HG03469 (cell line): ENCODE data around the gene SRXN1.

Source experiments
- ATAC-seq: cut with Tn5 transposase; IDR thresholded peaks from one replicate; pipeline ENCODE4 v1.9.1; 2021; ENCODE audit warnings: mild to moderate bottlenecking, moderate library complexity, moderate number of reproducible peaks; ENCODE audit not compliant: unreplicated experiment

Gene SRXN1

DNA sequence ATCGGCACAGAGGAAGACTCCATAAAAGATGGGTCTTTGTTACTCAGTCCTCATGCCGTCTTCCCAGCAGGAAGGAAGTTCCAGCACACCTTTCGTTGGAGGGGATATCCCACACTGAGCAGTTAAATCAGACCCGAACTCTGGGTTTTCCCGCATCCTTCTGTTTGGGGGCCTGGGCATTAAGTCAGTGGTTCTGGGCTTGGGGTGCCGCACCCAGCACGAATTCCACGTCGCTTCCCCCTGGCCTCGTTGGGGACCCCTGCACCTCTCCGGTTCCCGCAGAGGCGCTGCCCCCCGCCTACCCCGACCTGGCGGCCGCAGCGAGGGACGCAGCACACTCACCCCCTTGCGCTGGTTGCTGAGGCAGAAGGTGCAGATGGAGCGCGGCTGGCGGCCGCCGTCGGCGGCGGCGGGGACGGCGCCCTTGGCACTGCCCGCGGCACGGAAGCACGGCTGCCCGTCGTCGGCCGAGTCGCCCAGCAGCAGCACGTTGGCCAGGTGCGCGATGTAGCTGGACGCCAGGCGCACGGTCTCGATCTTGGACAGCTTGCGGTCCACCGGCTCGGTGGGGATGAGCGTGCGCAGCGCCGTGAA lies 43.5 kb downstream of the SRXN1 start:
- no peak for ATAC-seq

DNA sequence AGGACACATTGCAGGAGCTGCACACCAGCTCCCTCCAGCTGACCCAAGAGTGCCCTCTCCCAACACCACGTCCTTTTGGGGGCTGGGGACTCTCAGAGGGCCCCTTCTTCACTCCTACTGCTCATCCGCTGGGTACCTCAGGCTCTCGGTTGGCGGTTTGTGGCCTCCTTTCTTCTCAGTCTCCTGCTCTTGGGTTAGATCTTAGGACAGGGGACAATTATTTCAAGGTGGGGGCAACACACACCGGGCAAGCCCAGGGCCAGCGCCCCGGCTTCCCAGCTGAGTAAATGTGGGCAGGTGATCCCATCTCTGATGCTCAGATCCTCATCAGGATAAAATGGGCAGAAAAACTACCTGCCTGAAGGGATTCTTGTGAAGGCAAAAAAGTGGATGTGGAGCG lies 44.0 kb downstream of the SRXN1 start:
- ATAC-seq, result no peak

DNA sequence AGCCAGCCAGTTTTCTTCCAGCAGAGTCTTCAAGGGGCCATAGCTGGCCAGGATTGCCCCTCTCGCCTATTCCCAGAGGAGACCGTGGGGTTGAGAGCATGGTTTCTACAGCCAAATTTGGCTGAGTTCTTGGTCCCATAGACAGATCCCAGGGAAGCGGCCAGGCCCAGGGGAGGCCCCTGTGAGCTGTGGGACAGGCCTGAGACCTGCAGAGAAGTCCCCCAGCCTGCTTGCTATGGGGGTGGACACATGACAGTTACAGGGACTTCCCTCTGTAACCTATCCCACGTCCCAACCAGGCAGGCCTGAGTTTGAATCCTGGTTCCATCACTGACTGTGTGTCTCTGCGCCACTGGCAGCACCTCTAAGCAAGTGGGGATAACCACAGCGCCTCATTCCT lies 45.5 kb downstream of the SRXN1 start:
- ATAC-seq, result no peak

DNA sequence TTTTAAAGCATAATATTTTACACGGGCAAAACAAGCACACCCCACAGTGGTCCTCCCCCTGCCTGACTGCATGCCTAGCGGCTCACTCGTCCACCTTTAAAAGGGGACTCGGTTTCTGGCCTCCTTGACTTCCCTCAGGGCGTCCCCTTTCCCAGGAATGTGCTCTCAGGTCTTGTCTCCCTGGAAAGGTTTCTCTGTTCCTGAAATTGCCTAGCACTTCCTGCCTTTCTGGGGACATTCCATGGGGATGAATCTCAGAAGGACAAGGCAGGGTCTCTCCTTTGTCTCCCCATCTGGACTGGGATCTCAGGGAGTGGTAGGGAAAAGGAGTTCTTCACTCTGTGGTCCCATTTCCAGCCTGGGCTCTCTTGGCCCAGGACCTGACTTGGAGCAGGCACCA lies 47.8 kb downstream of the SRXN1 start:
- ATAC-seq, result no peak

DNA sequence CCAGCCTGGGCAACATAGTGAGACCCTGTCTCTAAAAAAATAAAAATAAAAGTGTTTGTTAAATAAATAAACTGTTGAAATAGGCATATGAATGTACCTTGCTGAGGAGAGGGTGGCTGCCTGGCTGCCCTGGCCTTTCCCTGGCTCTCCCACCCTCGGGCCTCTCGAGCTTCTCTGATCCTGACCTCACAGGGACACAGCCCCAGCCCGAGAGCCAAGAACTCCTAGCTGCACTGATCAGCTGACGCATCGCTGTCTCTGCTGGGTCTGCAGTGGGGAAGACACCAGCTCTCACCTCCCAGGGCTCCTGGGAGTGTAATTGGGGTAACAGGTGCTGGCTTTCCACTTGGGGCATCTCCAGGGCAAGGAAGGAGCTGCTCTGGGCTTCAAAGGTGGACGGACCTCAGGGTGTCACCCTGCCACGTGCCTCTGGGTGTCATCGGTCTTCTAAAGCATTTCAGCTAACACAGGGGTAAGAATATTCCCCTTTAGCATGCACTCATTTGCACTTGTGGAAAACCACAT lies 49.8 kb downstream of the SRXN1 start:
- ATAC-seq, result no peak

DNA sequence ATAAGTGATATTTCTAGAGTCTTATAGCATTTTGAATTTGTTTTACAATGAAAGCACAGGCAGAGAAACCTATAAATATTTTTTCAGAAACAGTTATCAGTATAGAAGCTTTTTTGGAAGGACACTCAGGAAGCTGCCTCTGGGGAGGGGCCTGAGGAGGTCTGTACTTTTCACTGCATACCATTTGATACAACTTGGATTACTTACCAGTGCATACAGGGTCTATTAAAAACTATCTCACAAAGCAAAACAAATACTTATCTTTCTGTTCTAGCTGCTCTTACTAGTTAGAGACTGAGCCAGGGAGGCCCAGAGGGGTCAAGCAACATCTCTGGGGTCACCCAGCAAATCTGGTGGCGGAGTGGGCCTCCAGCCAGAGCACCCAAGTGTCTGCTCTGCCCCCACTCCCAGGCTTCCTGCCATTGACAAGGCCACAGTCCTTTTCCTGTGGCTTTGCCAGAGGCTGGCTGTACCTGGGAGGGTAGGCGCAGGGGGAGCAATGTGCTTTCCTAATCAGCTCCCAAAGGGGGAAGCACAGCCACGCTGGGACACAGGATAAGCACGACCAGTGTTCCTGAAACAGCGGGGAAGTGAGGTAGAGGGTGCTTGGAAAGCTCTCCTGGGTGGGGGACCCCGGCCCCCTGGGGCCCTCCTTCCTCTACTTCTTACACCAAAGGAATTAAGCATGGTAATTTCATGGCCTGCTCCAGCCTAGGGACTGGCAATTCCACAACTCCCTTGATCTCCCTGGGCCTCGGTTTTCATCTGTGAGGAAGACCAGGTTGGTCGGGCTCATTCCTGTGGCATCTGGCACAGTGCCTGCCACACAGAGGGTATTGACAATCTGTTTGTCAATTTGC lies 50.7 kb downstream of the SRXN1 start:
- no peak for ATAC-seq

DNA sequence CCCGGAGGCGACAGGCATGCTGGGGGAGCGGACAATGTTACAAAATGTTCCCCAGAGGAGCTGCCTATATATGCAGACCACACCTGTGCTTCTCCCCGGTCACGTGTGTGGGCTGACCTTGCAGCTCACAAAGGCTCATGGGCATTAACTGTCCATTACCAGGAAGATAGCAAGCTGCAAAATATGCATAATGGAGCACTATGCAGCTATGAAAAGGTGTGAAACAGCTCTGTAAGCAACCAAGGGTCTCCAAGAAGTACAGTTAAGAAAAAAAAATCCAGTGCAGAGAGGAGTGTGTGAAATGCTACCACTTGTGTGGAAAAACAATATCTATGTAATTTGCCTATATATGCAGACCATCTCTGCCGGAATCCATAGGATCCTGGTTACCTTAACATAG lies 52.3 kb downstream of the SRXN1 start:
- no peak for ATAC-seq

DNA sequence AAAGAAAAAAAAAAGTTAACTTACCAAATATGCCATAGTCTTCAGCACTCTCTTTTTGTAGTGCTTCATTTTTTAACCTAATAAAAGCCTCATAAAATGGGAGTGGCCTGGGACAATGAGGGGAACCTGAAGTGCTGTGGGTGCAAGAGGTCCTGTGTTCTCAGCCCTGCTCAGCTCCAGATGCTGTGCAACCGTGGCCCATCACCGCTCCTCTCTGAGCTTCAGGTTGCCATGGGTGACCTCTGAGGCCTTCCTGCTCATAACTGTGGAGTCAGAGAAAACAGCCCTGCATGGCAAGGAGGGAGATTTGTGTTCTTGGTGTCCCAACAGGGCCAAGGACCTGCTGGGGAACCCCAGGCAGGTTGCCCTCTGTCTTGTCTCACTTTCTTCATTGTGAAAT lies 52.9 kb downstream of the SRXN1 start:
- no peak for ATAC-seq

DNA sequence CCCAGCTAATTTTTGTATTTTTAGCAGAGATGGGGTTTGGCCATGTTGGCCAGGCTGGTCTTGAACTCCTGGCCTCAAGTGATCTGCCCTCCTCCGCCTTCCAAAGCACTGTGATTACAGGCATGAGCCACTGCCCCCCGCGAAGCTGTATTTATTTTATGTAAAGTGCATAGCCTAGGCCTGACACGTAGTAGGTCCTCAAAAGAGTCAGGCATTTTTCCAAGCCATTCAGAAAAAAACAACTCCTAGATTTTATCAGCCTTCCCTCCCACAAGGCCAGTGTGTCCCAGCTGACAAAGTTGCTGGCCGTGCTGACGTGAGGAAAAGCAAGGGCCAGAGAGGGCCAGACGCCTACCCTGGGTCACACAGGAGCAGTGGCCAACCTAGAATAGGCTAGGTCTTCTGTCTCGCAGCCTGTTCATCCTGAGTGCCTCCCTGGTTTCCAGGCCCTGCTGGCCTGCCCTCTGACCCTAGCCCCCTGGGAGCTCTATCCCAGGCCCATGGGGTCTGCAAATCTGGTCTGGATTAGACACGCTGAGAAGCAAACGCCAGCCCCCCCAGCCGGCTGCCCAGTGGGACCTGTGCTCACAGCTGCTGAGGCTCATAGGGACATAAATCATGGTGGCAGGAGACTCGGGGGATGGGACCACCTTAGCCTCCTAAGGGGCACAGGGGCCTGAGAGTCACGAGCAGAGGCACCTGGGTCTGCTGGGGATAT lies 54.7 kb downstream of the SRXN1 start:
- ATAC-seq, result no peak

DNA sequence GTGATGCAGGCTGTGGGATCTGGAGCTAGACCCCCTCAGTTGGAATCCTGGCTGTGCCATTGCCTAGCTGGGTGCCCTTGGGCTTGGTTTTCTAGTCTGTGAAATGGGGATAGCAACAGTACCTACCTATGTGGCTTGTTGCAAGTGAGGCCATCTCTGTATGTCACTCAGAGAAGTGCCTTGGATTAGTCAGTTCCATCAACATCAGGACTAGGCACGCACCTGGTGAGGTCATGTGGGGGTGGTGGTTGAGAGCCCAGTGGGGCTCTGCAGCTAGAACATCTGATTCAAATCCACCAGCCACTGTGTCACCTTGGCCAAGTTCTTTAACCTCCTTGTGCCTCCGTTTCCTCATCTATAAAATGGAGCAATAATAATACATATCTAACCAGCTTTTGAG lies 55.4 kb downstream of the SRXN1 start:
- no peak for ATAC-seq
